NT2/D1 (cell line): Measurements from ENCODE around the gene GNAQ.

ENCODE experiments used
- YY1 ChIP-seq: IDR thresholded peaks from 2 replicates; pipeline ENCODE4 v1.6.1; 2011; ENCODE audit not compliant: insufficient read length, insufficient read depth
- ZNF274 ChIP-seq: IDR thresholded peaks from 2 replicates; pipeline ENCODE4 v1.6.1; 2011; ENCODE audit warnings: mild to moderate bottlenecking, low read depth, low read length

DNA sequence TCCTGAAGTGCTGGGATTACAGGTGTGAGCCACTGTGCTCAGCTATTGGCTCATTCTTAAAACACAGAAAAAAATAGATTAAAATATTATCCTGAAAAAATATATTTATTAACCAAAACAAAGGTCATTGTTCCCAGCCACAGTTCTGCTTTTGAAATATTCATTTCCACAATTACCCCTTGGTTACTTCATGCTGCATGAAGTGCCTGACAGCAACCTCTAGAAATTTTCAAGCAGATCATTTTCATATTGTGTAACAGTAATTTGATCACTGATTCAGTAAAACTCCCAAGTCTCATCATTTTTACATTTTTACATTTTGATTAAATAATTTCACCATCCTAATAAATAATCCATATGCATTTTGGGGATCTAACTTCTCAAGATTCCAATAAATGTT, 18.8 kb upstream of the GNAQ start:
- TF ChIP-seq ZNF274 (no peak), YY1 (no peak)
